Mucosa of gallbladder (tissue), 1 donor: Measurements from ENCODE around the gene UNC5B. TPM values are rescaled to one million over a fixed set of nuclear protein-coding genes. Genes with fewer than 3 reads are reported as not detected.
A peak's percentile ranks its signal among the peaks of the same experiment; 100 is the strongest.
"Not testable (repeated sequence)": the region's sequence is repeated elsewhere in the genome, so short reads cannot be mapped to it uniquely, and the experiment has no call there.

ENCODE experiments used
- DNase-seq: peaks from one replicate; pipeline ENCODE4 v3.0.0-alpha.2; 2020; ENCODE audit warnings: low spot score
- total RNA-seq: library from RNA; stranded (reverse); gene quantifications from one replicate; pipeline ENCODE4 v1.2.1, GENCODE V29; 2021
- donor health status: DM: no; HTN: no; CAD: no.

The UNC5B gene
- total RNA-seq, 1 donor from 2014 or later, result 115 TPM

DNA sequence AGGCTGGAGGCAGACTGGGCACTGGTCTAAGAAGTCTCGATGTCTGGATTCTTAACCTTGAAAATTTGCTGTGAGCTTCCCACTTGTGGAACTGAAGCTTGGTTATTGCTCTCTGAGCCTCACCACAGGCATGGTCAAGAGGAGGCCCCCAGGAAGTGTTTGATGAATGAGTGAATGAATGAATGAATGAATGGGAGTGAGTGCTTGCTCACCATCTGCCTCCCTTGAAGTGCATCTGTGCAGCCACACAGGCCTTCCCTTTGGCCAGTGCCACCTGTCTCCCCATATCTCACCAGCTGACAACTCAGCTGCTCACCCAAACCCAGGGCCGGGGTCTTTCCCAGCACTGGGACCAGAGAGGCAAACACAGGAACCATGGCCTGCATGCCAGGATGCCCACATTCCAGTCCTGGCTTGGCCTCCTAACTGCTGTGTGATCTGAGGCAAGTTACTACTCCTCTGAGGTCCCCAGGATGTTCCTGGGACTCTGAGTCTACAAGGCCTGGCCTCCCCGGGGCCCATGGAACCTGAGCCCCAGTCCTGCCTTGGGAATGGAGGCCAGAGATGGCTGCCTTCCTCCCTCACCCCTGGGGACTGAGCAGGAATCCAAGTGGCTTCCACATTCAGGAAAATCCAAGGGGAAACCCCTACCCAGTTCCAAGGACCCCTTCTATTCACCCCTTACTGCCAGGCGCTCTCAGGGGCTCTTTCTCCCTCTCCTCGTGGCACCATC is 55.3 kb downstream of the UNC5B start:
- no peak for DNase-seq

DNA sequence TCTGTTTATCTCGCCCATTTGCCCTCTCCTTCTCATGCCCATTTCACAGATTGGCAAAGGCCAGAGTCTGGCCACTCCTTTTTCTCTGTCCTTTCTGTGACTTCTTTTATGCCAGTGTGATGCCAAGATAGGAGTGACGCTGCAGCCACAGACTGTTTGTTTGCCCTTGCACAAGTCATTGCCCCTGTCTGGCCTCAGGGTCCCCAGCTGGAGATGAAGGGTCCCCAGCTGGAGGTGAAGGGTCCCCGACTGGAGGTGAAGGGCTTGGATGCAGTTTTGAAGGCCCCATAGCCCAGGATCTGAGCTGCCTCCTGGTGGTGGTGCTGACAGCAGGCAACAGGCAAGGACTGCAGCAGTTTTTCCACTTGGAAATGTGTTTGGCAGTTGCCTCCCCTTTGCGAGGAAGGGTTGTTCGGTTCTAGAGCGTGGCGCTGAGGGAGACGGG is 55.9 kb downstream of the UNC5B start:
- DNase-seq, result no peak

DNA sequence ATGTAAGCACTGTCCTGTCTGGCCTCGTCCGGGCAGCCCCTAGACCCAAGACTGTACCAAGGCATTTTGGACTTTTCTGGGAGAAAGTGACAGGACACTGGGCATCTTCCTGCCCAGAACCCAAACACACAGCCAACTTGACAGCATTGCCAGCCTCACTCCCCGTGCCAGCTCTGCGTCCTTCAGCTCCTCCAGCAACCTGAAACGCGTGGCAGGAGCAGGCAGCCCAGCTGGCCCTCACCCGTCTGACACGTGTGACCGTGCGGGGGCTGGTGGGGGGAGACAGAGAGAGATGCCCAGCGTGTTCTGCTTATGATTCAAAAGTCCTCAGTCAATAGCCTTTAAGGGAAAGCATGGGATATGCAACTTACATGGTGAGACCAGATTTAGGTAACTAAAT is 56.4 kb downstream of the UNC5B start:
- DNase-seq, result no peak

DNA sequence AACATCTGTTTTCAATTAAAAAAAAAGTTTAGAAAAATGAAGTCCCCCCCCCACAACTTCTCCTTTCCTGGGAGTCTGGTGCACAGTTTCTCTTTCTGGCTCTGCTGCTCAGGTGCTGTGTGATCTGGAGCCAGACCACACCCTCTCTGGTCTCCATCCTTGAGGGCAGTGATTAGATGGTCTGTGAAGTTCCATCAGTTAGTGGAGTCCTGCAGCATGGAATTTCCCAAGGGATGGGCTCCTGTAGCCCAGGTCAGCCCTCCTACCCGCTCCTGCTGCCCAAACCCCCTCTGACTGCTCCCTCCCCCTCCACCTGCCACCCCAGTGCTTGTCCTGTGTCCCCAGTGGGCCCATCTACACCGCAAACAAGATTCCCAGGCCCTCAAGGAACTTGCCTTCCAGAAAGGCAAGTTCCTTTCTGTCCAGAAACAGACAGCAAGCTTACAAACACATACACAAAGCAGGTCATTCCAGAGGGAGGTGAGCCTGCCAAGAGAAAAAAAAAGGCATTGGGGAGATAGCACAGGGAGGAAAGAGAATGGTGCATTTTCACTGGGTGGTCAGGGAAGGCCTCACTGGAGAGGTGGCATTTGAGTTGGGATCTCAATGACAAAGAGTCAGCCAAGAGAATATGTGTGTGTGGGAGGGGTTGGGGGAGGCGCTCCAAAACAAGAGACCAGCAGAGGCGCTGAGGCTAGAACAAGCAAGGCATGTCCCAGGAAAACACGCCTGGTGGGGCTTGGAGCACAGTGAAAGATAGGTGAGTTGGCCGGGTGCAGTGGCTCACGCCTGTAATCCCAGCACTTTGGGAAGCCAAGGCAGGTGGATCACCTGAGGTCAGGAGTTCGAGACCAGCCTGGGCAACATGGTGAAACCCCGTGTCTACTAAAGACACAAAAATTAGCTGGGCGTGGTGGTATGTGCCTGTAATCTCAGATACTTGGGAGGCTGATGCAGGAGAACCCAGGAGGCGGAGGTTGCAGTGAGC is 57.2 kb downstream of the UNC5B start:
- no peak for DNase-seq

DNA sequence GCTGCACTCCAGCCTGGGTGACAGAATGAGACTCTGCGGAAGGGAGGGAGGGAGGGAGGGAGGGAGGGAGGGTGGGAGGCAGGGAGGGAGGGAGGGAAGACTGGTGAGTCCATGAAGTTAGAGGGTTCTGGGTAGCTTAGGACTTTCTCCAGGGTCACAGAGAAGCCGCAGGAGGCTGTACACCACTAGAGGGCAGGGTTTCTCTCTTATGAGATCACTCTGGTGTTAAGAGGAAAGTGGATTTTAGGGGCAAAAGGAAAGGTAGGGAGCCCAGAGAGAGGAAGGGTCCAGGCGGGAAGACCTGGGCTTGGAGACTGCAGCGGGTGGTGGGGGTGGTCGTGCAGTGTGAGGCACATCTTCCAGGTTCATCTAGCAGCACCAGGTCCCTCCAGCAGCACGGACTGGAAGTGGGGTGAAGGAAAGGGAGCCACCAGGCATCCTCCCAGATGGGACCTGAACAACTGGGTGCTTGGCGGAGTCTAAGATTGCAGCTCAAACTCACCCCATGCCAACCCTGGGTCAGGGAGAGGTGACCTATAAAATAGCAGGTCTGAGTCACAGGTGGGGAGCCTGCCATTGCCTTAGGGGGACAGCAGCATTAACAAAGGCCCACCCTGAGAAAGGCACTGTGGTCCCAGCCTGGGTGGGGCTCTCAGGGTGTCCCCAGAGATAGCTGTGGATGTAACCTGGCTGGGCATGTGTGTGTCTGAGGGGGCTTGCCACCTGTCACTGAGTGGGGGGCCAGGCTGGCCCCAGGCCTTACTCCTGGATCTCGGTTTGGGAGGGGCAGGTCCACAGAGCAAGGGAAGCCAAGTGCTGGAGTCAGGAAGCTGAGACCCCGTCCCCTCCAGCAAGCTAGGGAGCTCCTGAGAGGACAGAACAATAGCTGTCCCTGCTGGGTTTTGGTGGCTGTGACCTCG is 58.2 kb downstream of the UNC5B start:
- DNase-seq, result peak; percentile 65

DNA sequence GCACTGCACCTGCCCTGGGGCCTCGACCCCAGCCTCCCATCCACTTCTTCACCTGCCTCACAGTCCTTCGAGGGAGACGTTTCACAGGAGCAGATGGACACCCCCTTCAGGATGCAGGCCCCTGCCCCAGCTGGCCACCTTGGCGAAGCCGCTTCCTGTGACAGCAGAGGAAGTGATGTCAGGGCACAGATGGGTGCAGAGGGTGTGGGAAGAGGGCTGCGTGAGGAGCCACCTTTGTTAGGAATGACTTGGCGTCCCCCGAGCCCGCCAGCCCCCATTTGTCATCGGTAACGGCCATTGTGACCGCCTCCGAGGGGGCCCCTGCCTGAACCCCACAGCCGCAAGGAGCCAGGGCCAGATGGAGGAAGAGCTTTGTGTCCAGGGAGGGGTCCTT is 59.3 kb downstream of the UNC5B start:
- no peak for DNase-seq

DNA sequence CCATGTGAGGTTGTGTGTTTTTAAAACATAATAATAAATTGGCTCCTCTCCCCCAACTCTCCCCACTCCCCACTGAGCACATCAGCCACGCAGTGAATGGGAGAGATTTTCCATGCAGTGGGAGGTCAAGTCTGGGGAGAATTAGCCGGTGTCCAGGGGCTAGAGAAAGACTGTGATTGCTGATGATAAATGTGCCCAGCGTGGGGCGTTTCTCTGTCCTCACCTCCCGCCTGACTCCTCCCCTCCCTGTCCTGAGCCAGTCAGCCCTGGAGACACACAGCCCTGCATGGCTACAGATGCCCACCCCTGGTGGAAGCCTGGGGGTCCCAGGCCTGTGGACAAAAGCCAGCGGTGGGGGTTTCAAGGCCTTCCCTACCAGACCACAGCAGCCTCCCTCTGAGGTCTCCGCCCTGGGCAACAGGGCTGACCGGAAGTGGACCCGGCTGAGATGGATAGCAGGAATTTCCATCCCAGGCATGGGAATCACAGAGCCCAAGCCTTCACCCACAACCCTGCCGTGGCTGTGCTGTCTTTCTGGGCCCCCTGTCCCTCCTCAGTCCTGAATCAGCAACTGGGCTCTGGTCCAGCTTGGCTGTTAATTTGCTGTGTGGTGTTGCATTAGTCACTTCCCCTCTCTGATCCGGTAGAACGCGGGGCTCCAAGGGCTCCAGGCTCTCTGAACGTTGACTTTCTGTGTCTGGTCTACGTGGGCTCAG is 59.8 kb downstream of the UNC5B start:
- DNase-seq, result no peak

DNA sequence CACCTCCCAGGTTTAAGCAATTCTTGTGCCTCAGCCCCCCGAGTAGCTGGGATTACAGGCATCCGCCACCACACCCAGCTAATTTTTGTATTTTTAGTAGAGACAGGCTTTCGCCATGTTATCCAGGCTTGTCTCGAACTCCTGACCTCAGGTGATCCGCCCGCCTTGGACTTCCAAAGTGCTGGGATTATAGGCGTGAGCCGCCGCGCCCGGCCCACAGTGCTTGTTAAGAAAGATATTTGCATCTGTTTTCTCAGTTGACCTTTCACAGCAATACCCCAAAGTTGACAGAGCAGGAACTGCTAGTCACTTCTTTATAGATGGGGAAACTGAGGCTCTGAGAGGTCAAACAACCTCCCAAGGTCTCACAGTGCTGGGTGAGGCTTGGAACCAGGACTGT is 60.6 kb downstream of the UNC5B start:
- not testable (repeated sequence) for DNase-seq

DNA sequence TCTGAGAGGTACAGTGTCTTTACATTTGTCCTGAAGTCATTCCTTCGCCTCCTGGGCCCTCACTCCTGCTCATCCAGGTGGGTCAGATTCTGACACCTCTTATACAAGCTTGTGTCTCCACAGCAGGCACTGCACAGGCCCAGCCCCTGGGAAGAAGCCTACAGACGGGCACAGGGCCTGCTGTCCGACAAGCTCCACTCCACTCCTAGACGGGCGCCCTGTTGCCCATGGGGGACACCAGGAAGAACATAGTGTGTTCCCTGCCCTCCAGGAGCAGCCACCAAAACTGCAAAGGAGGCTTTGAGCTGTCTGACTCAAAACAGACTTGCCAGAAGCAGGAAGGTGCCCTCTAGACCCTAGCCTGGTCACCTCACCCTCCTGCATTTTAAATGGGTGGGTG is 61.1 kb downstream of the UNC5B start:
- DNase-seq, result no peak

DNA sequence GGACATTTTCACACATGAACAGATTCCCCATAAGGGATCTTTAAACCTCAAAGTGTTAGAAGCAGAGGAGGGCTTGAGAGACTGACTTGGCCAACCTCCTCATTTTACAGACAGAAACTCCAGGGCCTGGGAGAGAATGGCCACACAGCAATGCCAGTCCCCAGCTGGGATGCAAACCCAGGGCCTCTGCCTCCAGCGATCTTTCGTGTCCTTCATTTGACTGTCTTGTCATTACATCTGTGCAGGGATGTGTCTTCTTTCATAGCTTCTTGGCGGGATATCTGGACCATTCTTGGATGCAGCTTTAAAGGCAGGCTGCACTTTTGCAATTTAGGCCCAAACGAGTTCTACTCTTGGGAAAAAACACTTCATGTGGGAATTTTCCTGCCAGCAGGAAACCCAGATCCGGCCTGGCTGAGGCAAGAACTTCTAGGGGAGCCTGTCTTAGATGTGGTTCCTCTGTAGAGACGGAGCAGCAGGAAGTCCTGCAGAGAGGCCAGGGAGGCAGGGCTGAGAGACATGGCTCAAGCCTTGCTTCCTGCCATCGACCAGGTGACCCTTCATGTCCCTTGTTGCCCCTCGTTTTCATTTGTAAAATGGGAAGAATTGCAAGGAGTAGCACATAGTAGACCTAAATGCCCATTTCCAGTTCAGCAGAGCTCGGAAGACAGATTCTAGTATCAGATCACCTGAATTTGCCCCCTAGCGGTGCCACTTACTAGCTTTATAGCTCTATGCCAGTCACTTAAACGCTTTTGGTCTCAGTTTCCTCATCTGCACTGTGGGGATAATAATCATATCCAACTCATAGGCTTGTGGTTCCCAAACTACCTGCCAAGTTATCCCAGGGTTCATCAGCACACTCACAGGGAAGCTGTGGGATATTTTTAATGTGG is 62.8 kb downstream of the UNC5B start:
- DNase-seq, result no peak

DNA sequence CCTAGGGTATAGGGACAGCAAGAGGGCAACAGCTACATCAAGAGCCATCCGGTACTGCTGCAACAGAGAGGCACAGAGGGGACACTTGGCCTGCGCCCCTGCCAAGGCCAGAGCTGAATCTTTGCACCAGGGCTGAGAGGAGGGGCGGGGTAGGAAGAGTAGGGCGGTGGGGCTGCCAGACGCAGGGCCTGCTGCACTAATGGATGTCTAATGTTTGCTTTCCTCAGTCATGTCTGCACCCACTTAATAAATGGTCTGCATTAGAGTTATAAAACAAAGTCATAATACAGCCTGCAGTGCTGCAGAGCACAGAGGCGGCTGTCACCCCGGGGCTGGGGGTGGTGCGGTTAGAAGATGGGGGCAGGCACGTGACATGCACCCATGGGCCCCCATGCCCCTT is 64.5 kb downstream of the UNC5B start:
- DNase-seq, result no peak

DNA sequence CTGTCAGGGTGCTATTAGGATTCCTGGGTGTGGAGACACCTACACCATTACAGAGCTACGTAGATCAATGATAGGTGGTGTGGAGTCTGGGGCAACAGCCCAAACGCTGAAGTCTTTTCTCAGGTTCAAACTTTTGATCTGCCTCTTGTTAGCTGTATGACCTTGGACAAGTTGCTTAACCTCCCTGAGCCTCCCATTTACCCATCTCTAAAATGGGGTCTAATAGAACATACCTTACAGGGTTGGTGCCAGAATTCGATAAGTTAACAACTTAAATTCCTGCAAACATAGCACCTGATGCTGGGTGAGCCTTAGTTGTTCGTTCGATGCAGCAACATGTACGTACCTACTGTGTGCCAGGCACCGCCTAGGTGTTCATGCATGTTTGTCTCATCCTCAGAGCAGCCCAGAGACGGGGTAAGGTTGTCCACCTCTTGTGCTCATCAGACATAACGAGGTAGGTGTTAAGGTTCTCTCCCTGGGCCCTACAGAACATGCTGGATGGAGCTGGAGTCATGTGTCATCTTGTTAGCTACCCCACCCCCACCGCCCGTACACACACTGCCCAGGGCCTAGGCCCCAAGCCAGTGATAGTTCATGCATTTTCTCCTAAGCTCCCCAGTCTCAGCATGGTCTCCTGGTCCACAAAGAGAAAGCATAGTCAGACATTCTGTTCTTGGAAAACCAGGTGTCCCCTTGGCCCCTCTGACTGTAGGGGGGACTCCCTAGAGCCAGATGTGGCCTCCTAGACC is 65.7 kb downstream of the UNC5B start:
- no peak for DNase-seq

DNA sequence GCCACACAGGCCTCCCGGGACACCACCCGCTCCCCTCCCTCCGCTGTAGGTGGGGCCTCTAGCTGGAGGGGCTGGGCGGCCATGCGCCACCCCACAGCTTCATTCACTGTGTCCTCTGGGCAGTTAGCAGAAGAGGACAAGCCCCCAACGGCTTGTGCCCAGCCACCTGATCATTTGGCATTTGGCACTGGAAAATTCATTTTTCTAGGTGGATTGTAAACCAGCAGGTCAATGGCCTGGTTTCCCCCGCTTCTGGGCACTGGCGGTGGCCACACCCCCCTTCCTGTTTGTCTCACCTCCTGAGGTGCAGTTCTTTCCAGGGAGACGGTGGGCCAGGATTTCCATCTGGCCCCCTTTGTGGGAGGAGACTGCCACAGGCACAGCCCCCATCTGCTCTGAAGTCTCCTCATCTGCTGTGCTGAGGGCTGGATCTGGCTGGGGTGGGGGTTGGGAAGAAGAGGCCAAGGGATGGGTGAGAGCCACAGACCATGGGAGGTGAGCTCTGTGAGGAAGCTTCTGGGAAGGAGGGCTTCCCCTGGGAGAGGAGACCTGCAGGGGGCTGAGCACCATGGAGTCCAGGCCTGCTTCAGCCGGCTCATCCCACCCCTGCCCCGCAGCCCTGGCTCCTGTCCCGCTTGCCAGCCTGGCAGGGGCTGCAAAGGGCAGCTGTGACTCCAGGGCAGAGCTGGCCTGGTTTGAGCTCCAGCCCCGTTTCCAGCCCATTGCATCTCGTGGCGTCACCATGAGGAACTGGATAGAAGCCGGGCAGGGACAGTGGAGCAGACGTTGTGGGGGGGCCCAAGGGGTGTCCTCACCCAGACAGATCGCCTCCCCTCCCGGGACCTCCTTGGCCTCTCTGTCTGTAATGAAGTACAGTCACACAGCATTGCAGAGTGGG is 66.6 kb downstream of the UNC5B start:
- no peak for DNase-seq

DNA sequence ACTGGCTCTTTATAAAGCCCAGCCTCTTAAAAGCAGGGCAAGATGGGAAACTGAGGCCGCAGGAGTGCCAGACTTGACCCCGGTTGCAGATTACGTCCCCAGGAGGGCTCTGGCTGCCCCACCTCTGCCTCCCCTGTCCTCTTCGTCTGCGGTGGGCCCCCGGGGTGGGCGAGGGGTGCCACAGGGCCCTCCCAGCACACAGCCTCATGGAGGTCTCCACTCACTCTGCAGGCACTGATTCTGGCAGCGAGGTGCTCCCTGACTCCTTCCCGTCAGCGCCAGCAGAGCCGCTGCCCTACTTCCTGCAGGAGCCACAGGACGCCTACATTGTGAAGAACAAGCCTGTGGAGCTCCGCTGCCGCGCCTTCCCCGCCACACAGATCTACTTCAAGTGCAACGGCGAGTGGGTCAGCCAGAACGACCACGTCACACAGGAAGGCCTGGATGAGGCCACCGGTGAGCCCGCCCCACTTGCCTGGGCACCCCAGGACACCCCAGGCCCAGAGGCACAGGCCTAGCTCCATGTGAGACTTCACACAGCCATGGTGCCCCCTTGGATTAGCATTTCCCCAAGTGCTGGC is 67.3 kb downstream of the UNC5B start:
- DNase-seq, result no peak

DNA sequence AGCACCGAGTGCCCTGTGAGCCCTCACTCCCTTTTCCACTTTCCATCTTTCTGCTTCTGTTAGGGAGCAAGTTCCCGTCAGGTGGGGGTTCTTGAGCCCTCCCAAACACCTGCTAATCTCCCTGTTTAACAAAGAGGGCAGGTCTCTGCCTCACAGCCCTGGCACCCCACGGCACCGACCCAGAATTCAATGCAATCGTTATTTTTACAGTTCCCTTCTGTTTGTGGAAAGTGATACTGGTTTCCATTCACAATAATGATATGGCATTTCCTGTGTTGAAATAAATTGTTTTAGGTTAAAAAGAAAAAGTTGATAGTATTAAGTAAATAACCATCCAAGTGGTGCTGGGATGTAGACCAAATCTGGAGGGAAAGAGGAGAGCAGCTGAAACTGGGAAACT is 67.8 kb downstream of the UNC5B start:
- DNase-seq, result no peak

DNA sequence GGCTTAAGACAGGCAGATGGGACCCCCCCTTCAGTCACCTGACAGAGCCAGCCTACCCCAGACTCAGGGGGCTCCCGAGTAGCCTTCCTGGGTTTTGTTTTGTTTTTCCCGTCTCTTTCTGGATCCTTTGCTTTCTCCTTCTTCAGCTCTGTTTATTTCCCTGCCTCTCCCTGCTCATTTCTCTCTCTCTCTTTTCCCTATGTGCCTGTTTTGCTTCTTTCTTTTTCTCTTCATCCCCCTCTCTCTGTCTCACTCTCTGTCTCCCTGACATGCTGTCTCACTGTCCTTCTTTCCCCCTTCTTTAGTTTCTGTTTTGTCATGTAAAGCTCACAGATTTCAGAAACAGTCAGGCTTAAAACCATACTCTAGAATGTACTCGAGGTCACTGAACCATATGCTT is 68.5 kb downstream of the UNC5B start:
- no peak for DNase-seq

DNA sequence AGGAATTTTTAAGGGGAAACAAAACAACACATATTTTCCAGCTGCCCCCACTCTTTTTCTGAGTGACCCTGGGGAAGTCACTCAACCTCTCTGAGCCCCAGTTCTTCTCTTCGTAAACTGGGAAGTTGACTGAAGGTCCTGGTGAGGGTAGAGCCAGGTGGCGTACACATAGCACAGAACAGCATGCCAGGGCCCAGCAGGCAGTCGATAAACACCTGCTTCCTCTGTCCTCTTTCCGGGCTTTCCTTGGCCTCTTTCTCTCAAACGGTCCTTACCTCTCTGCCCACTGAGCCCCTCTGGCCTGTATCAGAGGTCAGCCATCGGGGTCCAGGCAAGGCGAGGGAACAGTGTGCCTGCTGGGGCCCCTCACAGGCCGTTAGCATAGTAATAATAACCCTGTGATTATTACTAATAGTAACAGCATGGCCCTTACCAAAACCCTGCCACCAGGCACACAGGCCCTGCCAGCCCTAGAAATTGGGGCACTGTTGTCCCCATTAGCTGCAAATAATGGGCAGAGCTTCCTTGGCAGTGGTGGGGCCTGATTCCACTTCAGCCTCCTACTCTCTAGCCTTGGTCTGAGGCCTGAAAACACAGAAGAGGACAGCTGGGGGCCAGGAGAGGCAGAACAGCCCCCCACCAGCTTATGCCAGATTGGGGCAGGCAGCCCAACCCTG is 69.4 kb downstream of the UNC5B start:
- DNase-seq, result no peak
